CD14-positive monocyte (primary cell): ENCODE measurements around the gene LRRK1. TPM values are rescaled to one million over a fixed set of nuclear protein-coding genes. Genes with fewer than 3 reads are reported as not detected.

ENCODE experiments used
- DNase-seq, 3 donors: peaks; one replicate each; pipeline ENCODE4 v3.0.0-alpha.2; 2011 to 2022
- H2AFZ ChIP-seq: 2 replicates; pipeline ENCODE4 v1.6.0; 2012; ENCODE audit warnings: mild to moderate bottlenecking, low read depth, low read length, inconsistent platforms; ENCODE audit not compliant: insufficient read depth, poor library complexity, severe bottlenecking
- H3K27ac ChIP-seq, 2 donors: 1 replicate in 1 of 2; 2 replicates in 1 of 2; pipeline ENCODE4 v1.5.1; 2012 to 2013; ENCODE audit warnings: low read length in 2 of 2, control low read depth in 1 of 2, inconsistent platforms in 1 of 2, low read depth in 1 of 2, mild to moderate bottlenecking in 1 of 2
- H3K27me3 ChIP-seq, 2 donors: one replicate each; pipeline versions ENCODE4 v1.6.0 to v1.6.1; 2011 to 2013; ENCODE audit warnings: low read length in 2 of 2; ENCODE audit not compliant: control insufficient read depth in 2 of 2, insufficient read depth in 2 of 2
- H3K36me3 ChIP-seq, 2 donors: replicated peaks in 1 of 2; 1 replicate in 1 of 2; 2 replicates in 1 of 2; pipeline versions ENCODE4 v1.5.1 to v1.6.1; 2012 to 2013; ENCODE audit warnings: low read length in 2 of 2, control low read depth in 1 of 2, inconsistent platforms in 1 of 2, mild to moderate bottlenecking in 1 of 2; ENCODE audit not compliant: insufficient read depth in 2 of 2, control insufficient read depth in 1 of 2
- H3K4me1 ChIP-seq, 2 donors: 1 replicate in 1 of 2; 2 replicates in 1 of 2; pipeline versions ENCODE4 v1.5.1 to v1.6.1; 2012 to 2013; ENCODE audit warnings: low read length in 2 of 2, control low read depth in 1 of 2, inconsistent platforms in 1 of 2, mild to moderate bottlenecking in 1 of 2, moderate library complexity in 1 of 2; ENCODE audit not compliant: insufficient read depth in 2 of 2, control insufficient read depth in 1 of 2
- H3K4me2 ChIP-seq: replicated peaks from 2 replicates; pipeline ENCODE3; 2012; ENCODE audit warnings: low read length, moderate library complexity, mild to moderate bottlenecking; ENCODE audit not compliant: poor library complexity, severe bottlenecking; ENCODE audit errors: extremely low read depth
- H3K4me3 ChIP-seq, 3 experiments: fragments of 200-600 bp in 1 of 3; sonication (generic) in 1 of 3; replicated peaks in 1 of 3; 1 replicate in 2 of 3; 2 replicates in 1 of 3; pipeline ENCODE4 v1.5.1; 2011 to 2013; ENCODE audit warnings: low read length in 3 of 3, mild to moderate bottlenecking in 3 of 3, control low read depth in 2 of 3, low read depth in 2 of 3, inconsistent platforms in 1 of 3, moderate library complexity in 1 of 3
- H3K79me2 ChIP-seq: 2 replicates; pipeline ENCODE4 v1.6.0; 2012; ENCODE audit warnings: mild to moderate bottlenecking, control low read depth, inconsistent platforms, low read length, moderate library complexity; ENCODE audit not compliant: insufficient read depth
- H3K9ac ChIP-seq: 2 replicates; pipeline ENCODE4 v1.6.0; 2017; ENCODE audit warnings: low read length, mild to moderate bottlenecking; ENCODE audit not compliant: insufficient read depth, poor library complexity, severe bottlenecking
- H3K9me3 ChIP-seq, 2 donors: replicated peaks in 1 of 2; 1 replicate in 1 of 2; 2 replicates in 1 of 2; pipeline versions ENCODE4 v1.5.1 to v1.6.1; 2012 to 2013; ENCODE audit warnings: low read length in 2 of 2, control low read depth in 1 of 2; ENCODE audit not compliant: control insufficient read depth in 1 of 2, insufficient read depth in 1 of 2
- H4K20me1 ChIP-seq: 2 replicates; pipeline ENCODE4 v1.6.0; 2012; ENCODE audit warnings: mild to moderate bottlenecking, low read length, control low read depth, moderate library complexity; ENCODE audit not compliant: insufficient read depth
- H3K27ac Mint-ChIP-seq, 7 donors: one replicate each; pipeline ENCODE4 v1.8.0; 2020; ENCODE audit warnings: mild to moderate bottlenecking in 7 of 7, mixed read lengths in 7 of 7, moderate library complexity in 6 of 7, inconsistent platforms in 2 of 7
- H3K27me3 Mint-ChIP-seq, 3 donors: one replicate each; pipeline ENCODE4 v1.8.0; 2021 to 2022; ENCODE audit warnings: low read depth in 3 of 3, mild to moderate bottlenecking in 3 of 3, mixed read lengths in 3 of 3, moderate library complexity in 3 of 3, inconsistent platforms in 1 of 3
- H3K36me3 Mint-ChIP-seq, 2 donors: one replicate each; pipeline ENCODE4 v1.8.0; 2020; ENCODE audit warnings: mixed read lengths in 2 of 2, inconsistent platforms in 1 of 2, mild to moderate bottlenecking in 1 of 2
- H3K4me1 Mint-ChIP-seq: one replicate; pipeline ENCODE4 v1.8.0; 2020; ENCODE audit warnings: mild to moderate bottlenecking, mixed read lengths
- H3K4me3 Mint-ChIP-seq, 2 donors: one replicate each; pipeline ENCODE4 v1.8.0; 2020; ENCODE audit warnings: mild to moderate bottlenecking in 2 of 2, mixed read lengths in 2 of 2, moderate library complexity in 1 of 2
- H3K9me3 Mint-ChIP-seq, 7 donors: one replicate each; pipeline ENCODE4 v1.8.0; 2020 to 2022; ENCODE audit warnings: mixed read lengths in 7 of 7, mild to moderate bottlenecking in 6 of 7, moderate library complexity in 6 of 7, inconsistent platforms in 2 of 7
- WGBS: methylation state at CpG from one replicate; pipeline ENCODE4 v1.1.5; 2013; ENCODE audit warnings: missing lambda C conversion rate; ENCODE audit not compliant: insufficient coverage; 5-methylcytosine and 5-hydroxymethylcytosine counted together
- intact Hi-C, 2 donors: fragments of 100-400 bp; cut with micrococcal nuclease; formaldehyde crosslinking; loops; one replicate each; pipeline versions ENCODE4 v1.15.0 to v1.15.1; 2023
- polyA plus RNA-seq, 3 donors: library from polyadenylated mRNA; depleted of rRNA in 1 of 3; unstranded in 2 of 3; stranded (reverse) in 1 of 3; fragments of 300-500 nt in 2 of 3; fragments of >200 nt in 1 of 3; fragmentation: Illumina TruSeq in 2 of 3; gene quantifications; 1 replicate in 2 of 3; 2 replicates in 1 of 3; pipeline ENCODE4 v1.2.3, GENCODE V29; 2012 to 2021
- TF ChIP-seq, protein P1 (sequence below): fragments of 200-600 bp; IDR thresholded peaks from one replicate; pipeline ENCODE4 v1.8.0; 2022; ENCODE audit warnings: antibody characterized with exemption, mild to moderate bottlenecking

Gene LRRK1
- polyA plus RNA-seq, 3 donors = 1.7 to 18.9 (median 5.4) TPM

DNA sequence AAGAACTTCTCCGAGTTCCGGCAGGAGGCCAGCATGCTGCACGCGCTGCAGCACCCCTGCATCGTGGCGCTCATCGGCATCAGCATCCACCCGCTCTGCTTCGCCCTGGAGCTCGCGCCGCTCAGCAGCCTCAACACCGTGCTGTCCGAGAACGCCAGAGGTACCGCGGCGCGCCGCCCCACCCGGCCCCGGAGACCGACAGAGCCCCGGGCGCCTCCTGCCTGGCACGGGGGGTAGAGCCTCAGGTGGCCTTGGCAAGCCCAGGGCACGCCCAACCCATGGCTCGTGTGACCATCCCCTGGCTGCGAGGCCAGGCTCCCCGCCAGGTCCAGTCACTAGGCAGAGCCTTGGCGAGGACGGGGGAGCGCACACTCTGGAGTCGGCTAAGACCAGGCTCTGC lies 134.1 kb downstream of the LRRK1 start:
- peaks cover 12% of the 10 kb centered on the region for H3K4me1 Mint-ChIP-seq
- peaks cover 94 to 100% of the 10 kb centered on the region in 2 donors for H3K36me3 Mint-ChIP-seq
- no peak overlapping the region for H3K4me2 ChIP-seq
- H3K9me3 ChIP-seq = no peaks in the 10 kb centered on the region
- no peak overlapping the region for H2AFZ ChIP-seq
- WGBS = 98% methylated on average over 30 of the region's 34 CpGs
- H3K27ac Mint-ChIP-seq = no peak overlapping the region
- peaks cover 0 to 3% (median 2%) of the 10 kb centered on the region in 3 donors for H3K27me3 Mint-ChIP-seq
- H4K20me1 ChIP-seq = peaks cover 5% of the 10 kb centered on the region
- intact Hi-C loops = no loop called here
- peaks cover 0 to 4% (median 0%) of the 10 kb centered on the region in 7 donors for H3K9me3 Mint-ChIP-seq
- H3K27me3 ChIP-seq = no peaks in the 10 kb centered on the region
- H3K79me2 ChIP-seq = no peaks in the 10 kb centered on the region
- TF ChIP-seq, protein P1, sequence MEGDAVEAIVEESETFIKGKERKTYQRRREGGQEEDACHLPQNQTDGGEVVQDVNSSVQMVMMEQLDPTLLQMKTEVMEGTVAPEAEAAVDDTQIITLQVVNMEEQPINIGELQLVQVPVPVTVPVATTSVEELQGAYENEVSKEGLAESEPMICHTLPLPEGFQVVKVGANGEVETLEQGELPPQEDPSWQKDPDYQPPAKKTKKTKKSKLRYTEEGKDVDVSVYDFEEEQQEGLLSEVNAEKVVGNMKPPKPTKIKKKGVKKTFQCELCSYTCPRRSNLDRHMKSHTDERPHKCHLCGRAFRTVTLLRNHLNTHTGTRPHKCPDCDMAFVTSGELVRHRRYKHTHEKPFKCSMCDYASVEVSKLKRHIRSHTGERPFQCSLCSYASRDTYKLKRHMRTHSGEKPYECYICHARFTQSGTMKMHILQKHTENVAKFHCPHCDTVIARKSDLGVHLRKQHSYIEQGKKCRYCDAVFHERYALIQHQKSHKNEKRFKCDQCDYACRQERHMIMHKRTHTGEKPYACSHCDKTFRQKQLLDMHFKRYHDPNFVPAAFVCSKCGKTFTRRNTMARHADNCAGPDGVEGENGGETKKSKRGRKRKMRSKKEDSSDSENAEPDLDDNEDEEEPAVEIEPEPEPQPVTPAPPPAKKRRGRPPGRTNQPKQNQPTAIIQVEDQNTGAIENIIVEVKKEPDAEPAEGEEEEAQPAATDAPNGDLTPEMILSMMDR = no peak
- H3K4me3 ChIP-seq = no peak overlapping the region
- peaks cover 5 to 8% of the 10 kb centered on the region in 2 donors for H3K4me1 ChIP-seq
- DNase-seq = no peak
- H3K36me3 ChIP-seq = peaks cover 96 to 100% of the 10 kb centered on the region in 2 donors
- H3K27ac ChIP-seq = no peak overlapping the region
- no peak overlapping the region for H3K9ac ChIP-seq
- H3K4me3 Mint-ChIP-seq = no peak overlapping the region

DNA sequence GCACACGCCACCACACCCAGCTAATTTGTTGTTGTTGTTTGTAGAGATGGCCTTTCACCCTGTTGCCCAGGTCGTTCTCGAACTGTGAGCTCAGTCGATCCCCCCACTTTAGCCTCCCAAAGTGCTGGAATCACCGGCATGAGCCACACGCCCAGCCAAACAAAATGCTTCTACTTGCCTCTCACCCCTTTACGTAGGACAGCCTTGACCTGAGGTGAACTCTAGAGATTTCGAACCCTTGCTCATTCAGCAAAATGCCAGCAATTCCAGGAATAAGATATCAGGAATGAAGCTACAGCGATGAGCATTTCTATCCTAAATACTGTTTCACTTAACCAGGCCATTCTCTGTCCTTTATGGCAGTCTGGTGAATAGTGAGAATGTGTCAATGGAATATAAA lies 135.0 kb downstream of the LRRK1 start:
- Histone ChIP-seq H3K4me1 (peaks cover 5 to 8% of the 10 kb centered on the region in 2 donors), H3K4me2 (no peak overlapping the region), H3K27me3 (no peaks in the 10 kb centered on the region), H3K36me3 (peaks cover 96 to 100% of the 10 kb centered on the region in 2 donors), H3K9ac (no peak overlapping the region), H3K4me3 (no peak overlapping the region), H4K20me1 (peaks cover 5% of the 10 kb centered on the region), H3K9me3 (no peaks in the 10 kb centered on the region), H2AFZ (no peak overlapping the region), H3K79me2 (no peaks in the 10 kb centered on the region), H3K27ac (no peak overlapping the region)
- 100% methylated on average over 3 of the region's 9 CpGs for WGBS
- Mint-ChIP-seq H3K4me1 (peaks cover 12% of the 10 kb centered on the region), H3K4me3 (no peak overlapping the region), H3K9me3 (peaks cover 0 to 4% (median 0%) of the 10 kb centered on the region in 7 donors), H3K27ac (peak overlapping the region in 1 of 7 donors; percentile 32), H3K27me3 (peaks cover 0 to 3% (median 2%) of the 10 kb centered on the region in 3 donors), H3K36me3 (peaks cover 93 to 100% of the 10 kb centered on the region in 2 donors)
- intact Hi-C loops = no loop called here
- no peak for DNase-seq
- TF ChIP-seq, protein P1 = no peak
